HG02885 (cell line): ENCODE data around the gene THRSP.
"Not testable (repeated sequence)": the region's sequence is repeated elsewhere in the genome, so short reads cannot be mapped to it uniquely, and the experiment has no call there.

Experiments
- ATAC-seq: cut with Tn5 transposase; IDR thresholded peaks from one replicate; pipeline ENCODE4 v1.9.1; 2021; ENCODE audit warnings: mild to moderate bottlenecking; ENCODE audit not compliant: unreplicated experiment, poor library complexity

THRSP gene

DNA sequence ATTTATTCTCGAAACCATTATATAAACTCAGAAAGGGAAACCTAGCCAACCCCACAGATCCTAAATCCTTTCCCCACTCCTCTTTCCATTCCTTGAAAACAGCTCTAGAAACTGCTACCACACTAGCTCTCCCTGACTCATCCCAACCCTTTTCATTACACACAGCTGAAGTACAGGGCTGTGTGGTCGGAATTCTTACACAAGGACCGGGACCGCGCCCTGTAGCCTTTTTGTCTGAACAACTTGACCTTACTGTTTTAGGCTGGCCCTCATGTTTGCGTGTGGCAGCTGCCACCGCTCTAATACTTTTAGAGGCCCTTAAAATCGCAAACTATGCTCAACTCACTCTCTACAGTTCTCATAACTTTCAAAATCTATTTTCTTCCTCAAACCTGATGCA, 20.8 kb downstream of the THRSP start:
- not testable (repeated sequence) for ATAC-seq

DNA sequence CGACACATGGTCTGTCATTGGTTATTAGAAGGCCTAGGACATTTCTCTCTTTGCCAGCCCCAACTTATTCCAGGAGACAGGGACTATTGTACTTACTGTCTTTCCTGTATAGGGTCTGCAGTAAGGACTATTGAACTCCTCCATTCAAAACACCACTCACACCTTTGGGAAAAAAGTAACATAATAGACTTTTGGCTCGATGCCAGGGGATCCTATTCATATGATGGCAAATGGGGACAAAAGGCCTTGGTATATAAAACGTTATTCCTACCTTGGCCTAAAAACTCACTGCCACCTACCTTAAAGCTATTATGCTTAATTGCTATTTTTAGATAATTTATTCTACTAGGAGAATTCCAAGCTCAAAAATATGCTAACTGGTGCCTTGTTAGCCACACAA, 22.3 kb downstream of the THRSP start:
- ATAC-seq: no peak

- not testable (repeated sequence) for ATAC-seq
Measured at GRCh38 chr11:78086521-78087074, 22.9 kb downstream of the THRSP start.

- ATAC-seq: no peak
Measured at GRCh38 chr11:78094250-78094649, 30.6 kb downstream of the THRSP start.

DNA sequence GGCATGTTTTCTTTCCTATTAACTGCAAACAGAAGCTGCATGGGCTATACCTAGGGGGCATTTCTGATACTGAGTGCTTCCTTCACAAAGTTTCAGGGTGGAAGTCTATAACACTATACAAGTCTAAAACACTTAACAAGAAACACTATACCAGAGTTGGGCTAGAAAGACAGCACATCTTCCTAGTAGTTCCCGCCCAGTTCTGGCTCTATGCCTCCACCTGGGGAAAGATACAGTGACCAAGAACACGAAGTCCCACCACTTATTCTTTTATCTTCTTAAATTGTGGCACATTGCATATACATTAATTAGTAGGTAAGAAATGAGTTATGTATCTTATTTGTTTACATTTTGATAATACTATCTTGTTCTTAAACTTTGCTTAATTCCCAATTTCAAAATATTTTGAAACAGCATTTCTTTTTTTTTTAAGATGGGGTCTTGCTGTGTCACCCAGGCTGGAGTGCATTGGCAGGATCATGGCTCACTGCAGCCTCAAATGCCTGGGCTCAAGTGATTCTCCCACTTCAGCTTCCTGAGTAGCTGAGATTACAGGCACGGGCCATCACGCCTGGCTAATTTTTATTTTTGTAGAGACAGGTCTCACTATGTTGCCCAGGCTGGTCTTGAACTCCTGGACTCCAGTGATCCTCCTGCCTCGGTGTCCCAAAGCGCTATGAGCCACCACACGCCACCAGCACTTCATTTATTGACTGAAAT, 34.2 kb downstream of the THRSP start:
- no peak for ATAC-seq

GRCh38 chr11:78099666-78100065, 36.0 kb downstream of the THRSP start:
- no peak for ATAC-seq

DNA sequence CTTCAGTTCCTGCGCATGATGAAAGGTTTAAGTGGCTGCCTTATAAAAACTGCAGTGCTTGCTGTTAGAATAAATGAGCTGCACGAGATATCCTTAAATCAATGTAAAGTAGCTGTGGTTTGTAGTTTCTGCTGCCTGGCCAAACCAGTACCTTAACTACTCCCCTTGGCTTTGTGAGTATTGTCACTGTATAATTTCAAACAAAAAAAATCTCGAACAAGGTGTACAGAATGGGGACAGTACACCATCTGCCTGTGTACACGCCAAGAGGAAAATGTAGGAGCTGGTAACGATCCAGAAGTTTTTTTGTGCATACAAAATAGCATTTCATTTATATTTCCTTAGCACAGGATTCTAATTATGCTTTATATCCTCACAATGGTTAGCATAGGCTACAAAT, 36.6 kb downstream of the THRSP start:
- no peak for ATAC-seq

DNA sequence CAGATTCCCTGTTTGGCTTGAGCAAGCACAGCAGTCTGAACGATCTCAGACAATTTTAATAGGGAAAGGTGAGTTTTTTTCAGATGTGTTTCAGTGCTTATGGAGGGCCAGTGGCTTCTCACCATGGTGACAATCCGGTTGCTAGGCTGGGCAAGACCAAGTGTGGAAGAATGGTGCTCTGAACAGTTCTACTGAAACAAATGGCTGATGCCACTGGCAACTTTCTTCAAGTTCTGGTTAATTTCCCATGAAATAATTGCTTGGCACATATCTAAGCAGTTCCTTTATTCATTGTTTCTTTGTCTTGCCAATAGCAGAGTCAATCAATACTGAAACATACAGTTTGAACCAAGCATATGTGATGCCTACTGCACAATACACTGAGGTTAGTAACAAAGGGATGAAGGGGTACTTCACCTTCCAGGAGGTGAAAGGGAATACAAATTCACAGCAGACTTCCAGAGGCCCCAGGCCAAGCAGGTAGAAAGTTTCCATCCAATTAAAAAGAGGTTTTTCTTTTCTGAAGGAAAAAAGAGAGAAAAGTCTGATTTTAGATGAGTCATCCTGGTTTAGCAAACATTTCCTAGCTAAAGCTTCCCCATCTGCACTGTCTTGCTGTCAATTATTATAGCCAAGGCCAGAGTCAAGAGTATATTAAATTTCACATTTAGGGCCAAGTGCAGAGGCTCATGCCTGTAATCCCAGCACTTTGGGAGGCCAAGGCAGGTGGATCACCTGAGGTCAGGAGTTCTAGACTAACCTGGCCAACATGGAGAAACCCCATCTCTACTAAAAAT, 37.2 kb downstream of the THRSP start:
- no peak for ATAC-seq

DNA sequence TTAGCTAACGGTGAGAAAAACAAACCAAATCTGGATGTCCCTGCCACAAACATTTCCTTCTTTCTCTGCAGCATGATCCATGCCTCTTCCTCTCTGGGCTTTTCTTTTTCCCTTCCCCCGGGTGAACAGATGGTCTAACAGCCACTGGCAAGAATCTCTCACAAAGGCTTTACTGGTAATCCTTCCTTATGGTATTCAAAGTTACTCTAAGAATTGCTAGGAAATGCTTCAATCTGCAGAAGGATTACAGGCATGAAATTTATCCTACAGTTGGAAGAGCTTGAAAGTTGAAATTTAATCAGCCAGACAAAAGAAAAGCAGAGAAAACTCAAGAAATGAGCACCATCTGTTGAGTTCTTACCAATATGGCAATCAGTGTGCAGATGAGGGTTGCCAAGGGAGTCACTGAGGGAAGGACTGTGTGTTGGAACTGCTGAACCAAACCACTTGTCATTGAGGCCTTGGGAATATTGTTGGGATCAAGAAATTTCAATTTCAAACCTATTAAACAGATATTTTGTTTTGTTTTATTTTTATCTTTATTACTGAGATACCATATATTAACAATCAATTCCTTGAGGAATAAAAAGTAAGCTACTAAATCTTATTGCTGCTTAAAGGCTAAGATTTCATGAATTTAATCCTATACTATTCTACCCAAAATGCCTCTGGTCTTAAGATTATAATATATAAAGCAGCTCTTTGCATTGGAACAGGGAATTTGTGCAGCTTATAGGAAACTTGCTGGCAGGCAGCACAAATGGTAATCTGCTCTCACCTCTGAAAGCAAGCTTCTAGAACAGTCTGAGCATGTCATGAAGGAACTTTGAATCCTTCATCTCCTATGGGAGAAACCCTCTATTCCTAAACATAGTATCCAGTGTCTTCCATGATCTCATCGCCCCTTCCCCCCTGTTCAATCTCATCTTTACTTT, 45.7 kb downstream of the THRSP start:
- no peak for ATAC-seq

DNA sequence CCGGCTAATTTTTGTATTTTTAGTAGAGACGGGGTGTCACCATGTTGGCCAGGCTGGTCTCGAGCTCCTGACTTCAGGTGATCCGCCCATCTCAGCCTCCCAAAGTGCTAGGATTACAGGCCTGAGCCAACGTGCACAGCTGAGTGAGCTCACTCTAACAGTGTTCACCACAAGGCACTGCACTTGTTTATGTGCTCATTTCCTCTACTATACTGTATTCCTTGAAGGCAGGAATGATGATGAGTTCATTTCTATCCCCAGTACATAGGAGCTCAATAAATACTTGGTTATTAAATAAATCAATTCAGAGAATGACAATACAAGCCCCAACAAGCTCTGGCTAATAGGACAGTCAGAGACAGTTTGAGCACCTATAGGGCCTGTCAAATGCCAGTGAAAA, 46.7 kb downstream of the THRSP start:
- no peak for ATAC-seq

DNA sequence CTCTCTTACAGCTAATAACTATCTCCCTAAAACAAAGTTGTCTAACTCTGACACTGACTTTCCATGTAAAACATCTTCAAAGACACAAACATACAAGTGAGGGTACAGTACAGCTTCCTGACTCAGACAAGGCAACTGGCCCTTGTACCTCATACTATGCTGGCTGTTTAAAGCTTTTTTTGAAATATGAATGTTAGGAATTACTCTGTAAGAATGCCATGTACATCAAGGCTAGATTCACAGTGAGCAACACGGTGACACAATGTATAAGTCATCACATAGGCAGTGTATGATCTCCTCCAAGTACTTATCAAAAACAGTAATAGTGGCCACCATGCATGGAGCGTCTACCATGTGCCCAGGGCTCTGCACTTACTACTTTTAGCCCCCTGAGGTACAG, 47.2 kb downstream of the THRSP start:
- no peak for ATAC-seq

DNA sequence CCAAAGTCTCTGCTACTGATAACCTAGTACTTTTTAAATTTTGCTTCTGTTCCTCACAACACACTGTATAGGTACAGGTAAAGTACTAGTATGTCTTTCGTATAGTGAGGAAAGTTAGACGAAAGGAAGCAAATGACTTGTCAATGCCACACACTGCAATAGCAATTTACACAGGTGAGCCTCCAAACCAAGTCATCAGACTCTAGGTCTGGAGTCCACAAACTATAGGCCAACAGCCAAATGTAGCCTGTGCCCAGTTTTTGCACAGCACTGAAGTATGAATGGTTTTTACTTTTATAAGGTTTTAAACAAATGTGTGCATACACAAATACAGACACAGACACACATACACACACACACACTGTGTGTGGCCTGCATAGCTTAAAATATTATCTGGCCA, 47.6 kb downstream of the THRSP start:
- no peak for ATAC-seq

DNA sequence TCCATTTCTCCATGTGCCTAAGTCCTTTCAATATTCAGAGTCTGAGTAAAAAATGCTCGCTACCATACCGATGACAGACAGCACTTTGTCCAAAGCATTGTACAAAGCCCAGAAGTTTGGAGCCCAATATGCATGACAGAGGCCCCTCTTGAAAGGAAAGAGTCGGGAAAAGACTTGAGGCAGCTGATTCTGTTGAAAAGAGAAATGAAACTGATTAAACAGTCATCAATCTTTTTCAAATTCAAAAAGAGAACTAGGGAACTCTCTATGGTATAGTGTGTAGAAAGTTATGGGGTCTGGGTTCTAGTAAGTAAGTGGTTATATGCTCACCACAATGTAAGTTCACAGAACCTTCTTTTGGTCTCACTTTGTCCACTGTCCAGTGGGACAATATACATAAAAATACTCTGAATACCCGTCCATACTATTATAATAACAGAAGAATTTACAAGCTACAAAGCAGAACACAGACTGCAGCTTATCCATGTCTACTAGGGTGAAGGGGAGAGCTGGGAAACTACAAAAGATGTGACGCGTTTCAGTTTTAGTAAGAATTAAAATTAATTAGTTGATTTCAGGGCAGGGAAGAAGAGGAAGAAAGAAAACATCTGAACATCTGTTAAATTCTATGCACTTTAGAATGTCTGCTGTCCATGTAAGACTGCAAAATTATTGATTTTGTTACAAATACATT, 49.1 kb downstream of the THRSP start:
- peak; percentile 78 for ATAC-seq
